Subcutaneous abdominal adipose tissue (tissue), 5 donors: ENCODE data around the gene ABHD12.

Experiments used
- H3K27ac ChIP-seq: one replicate; pipeline ENCODE4 v1.7.0; 2013; ENCODE audit warnings: low read depth, mild to moderate bottlenecking, inconsistent platforms, low read length, moderate library complexity
- H3K27me3 ChIP-seq, 5 donors: one replicate each; pipeline ENCODE4 v1.7.0; 2013; ENCODE audit warnings: low read length in 5 of 5, inconsistent platforms in 1 of 5; ENCODE audit not compliant: control insufficient read depth in 5 of 5, insufficient read depth in 4 of 5
- H3K36me3 ChIP-seq, 5 donors: one replicate each; pipeline ENCODE4 v1.7.0; 2013; ENCODE audit warnings: low read length in 5 of 5; ENCODE audit not compliant: control insufficient read depth in 5 of 5, insufficient read depth in 5 of 5
- H3K4me1 ChIP-seq, 5 donors: one replicate each; pipeline ENCODE4 v1.7.0; 2013; ENCODE audit warnings: low read length in 5 of 5, mild to moderate bottlenecking in 3 of 5, moderate library complexity in 1 of 5; ENCODE audit not compliant: control insufficient read depth in 5 of 5, insufficient read depth in 5 of 5
- H3K4me3 ChIP-seq, 5 donors: one replicate each; pipeline ENCODE4 v1.7.0; 2013; ENCODE audit warnings: low read length in 5 of 5, low read depth in 1 of 5
- H3K9ac ChIP-seq, 5 donors: one replicate each; pipeline ENCODE4 v1.7.0; 2013; ENCODE audit warnings: low read length in 5 of 5, mild to moderate bottlenecking in 4 of 5, moderate library complexity in 3 of 5
- H3K9me3 ChIP-seq, 5 donors: one replicate each; pipeline ENCODE4 v1.7.0; 2013; ENCODE audit warnings: low read length in 5 of 5; ENCODE audit not compliant: control insufficient read depth in 5 of 5
- donor health status: healthy.
- donor health status: healthy.
- donor health status: healthy.
- donor health status: healthy.
- donor health status: healthy.

ABHD12 gene

DNA sequence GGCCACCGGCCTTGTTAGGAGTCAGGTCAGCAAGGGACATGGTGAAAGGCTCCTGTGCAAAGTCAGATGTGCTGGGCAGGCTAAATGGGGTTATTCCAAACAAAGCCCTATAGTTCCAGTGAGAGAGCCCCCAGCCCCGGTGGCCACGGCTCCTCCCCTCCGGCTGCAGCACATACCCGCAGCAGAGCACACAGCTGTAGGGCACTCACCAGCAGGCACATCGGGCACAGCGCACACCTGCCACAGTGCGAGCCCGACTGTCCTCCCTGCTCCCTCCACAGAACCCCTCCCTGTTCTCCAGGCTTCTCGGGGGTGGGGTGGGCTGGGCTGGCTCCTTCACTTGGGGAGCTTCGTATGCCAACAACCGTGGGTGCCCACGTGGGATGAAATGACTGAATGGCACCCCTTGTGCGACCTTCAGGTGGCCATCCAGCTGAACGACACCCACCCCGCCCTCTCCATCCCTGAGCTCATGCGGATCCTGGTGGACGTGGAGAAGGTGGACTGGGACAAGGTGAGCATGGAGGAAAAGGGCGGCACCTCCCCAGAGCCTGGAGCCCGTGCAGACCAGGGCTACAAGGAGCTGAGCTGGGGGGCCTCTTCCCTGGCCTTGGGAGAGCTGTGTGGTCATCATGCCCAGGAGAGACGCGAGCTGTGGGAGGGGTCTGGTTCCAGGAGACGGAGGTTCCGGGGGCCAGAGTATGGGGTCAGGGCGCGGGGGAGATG, 111.8 kb downstream of the ABHD12 start:
- no peaks in the 10 kb centered on the region for H3K9me3 ChIP-seq
- no peak overlapping the region for H3K4me3 ChIP-seq
- no peak overlapping the region for H3K27ac ChIP-seq
- H3K4me1 ChIP-seq = peaks cover 0 to 8% (median 6%) of the 10 kb centered on the region in 5 donors
- no peak overlapping the region for H3K9ac ChIP-seq
- H3K27me3 ChIP-seq = no peaks in the 10 kb centered on the region
- H3K36me3 ChIP-seq = peaks cover 0 to 98% (median 94%) of the 10 kb centered on the region in 5 donors

- Histone ChIP-seq H3K9me3 (no peaks in the 10 kb centered on the region), H3K4me3 (no peak overlapping the region), H3K27ac (no peak overlapping the region), H3K4me1 (peaks cover 2 to 16% (median 13%) of the 10 kb centered on the region in 5 donors), H3K9ac (no peak overlapping the region), H3K27me3 (no peaks in the 10 kb centered on the region), H3K36me3 (peaks cover 0 to 95% (median 91%) of the 10 kb centered on the region in 5 donors)
Measured at GRCh38 chr20:25277941-25278521, 112.6 kb downstream of the ABHD12 start.

- Histone ChIP-seq H3K27me3 (no peaks in the 10 kb centered on the region), H3K9me3 (no peaks in the 10 kb centered on the region), H3K4me1 (peaks cover 2 to 24% (median 20%) of the 10 kb centered on the region in 5 donors), H3K9ac (no peak overlapping the region), H3K36me3 (peaks cover 0 to 95% (median 90%) of the 10 kb centered on the region in 5 donors), H3K27ac (no peak overlapping the region), H3K4me3 (no peak overlapping the region)
Measured at GRCh38 chr20:25277051-25277801, 113.4 kb downstream of the ABHD12 start.

DNA sequence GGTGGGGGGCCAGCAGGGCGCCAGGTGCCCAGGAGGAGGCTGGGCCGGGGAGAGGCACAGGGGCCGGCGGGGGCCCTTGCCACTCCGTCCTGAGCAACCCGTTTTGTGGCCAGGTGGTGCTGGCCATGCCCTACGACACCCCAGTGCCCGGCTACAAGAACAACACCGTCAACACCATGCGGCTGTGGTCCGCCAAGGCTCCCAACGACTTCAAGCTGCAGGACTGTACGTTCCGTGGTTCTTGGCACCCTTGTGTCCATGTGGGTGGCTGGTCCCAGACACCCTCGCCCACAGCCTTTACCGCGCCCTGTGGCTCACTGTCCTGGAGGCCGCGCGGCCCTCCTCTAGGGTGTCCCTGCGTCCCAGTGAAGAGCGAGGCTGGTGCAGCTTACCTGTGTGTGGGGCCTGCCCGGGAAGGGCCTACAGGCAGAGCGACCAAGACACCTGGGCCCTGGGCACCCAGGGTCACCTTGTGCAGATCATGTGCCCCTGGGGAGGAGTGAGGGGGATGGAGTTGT, 114.0 kb downstream of the ABHD12 start:
- Histone ChIP-seq H3K9me3 (no peaks in the 10 kb centered on the region), H3K36me3 (peaks cover 0 to 95% (median 90%) of the 10 kb centered on the region in 5 donors), H3K4me3 (no peak overlapping the region), H3K4me1 (peaks cover 2 to 26% (median 20%) of the 10 kb centered on the region in 5 donors), H3K27me3 (no peaks in the 10 kb centered on the region), H3K9ac (no peak overlapping the region), H3K27ac (no peak overlapping the region)

DNA sequence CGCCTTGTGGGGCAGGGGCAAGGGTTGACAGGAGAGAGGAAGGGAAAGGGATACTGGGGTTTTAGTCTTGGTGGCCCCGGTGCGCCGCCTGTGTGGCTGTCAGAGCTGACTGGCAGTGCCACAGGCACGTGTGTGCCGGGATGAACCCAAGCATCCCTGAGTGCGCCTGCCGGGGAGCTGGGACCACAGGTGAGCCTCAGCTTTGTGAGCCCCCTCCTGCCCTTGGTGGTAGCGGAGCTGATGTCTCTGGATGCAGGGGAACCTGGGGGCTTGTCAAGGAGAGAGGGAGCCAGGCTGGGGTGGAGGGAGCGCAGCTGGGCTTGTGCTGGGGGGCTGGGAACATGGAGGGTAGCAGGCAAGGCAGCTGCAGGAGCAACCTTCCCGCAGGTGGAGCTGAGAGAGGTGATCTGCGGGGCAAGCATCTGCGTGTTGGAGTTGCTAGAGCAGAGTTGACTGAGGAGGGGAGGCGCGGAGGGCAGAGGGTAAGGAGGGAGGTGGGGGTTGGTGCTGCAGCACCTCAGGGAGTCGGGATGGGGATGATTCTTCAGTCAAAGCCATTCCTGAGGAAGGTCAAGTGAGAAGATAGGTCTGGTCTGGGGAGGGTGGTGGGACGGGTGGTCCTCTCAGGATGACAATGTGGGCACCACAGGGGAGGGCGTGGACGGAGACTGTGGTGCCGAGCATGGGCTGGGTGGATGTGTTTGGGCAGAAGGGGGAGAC, 114.7 kb downstream of the ABHD12 start:
- Histone ChIP-seq H3K27ac (no peak overlapping the region), H3K9ac (no peak overlapping the region), H3K9me3 (no peaks in the 10 kb centered on the region), H3K4me1 (peaks cover 2 to 26% (median 20%) of the 10 kb centered on the region in 5 donors), H3K36me3 (peaks cover 0 to 95% (median 90%) of the 10 kb centered on the region in 5 donors), H3K4me3 (no peak overlapping the region), H3K27me3 (no peaks in the 10 kb centered on the region)

GRCh38 chr20:25274891-25275812, 115.5 kb downstream of the ABHD12 start:
- Histone ChIP-seq H3K27me3 (no peaks in the 10 kb centered on the region), H3K4me3 (no peak overlapping the region), H3K9ac (no peak overlapping the region), H3K27ac (no peak overlapping the region), H3K9me3 (no peaks in the 10 kb centered on the region), H3K36me3 (peaks cover 0 to 94% (median 89%) of the 10 kb centered on the region in 5 donors), H3K4me1 (peaks cover 2 to 26% (median 20%) of the 10 kb centered on the region in 5 donors)

DNA sequence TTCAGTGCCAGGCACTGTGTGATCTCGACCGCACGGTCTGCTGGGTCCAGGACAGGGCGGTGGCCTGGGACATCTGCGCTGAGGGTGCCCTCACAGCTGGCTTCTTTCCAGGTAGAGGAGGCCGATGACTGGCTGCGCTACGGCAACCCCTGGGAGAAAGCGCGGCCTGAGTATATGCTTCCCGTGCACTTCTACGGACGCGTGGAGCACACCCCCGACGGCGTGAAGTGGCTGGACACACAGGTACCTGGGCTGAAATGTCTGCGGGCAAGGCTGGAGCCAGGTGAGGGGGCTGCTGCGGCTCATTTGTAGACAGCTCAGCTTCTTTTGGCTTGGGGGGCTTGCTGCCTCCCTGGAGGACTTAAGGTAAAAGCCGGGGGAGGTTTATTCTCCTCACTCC, 116.2 kb downstream of the ABHD12 start:
- Histone ChIP-seq H3K27ac (no peak overlapping the region), H3K27me3 (no peaks in the 10 kb centered on the region), H3K4me1 (peaks cover 2 to 26% (median 20%) of the 10 kb centered on the region in 5 donors), H3K9ac (no peak overlapping the region), H3K4me3 (no peak overlapping the region), H3K36me3 (peaks cover 0 to 92% (median 87%) of the 10 kb centered on the region in 5 donors), H3K9me3 (no peaks in the 10 kb centered on the region)

- Histone ChIP-seq H3K4me3 (peak overlapping the region in 1 of 5 donors; percentile 6), H3K9me3 (no peaks in the 10 kb centered on the region), H3K4me1 (peaks cover 2 to 26% (median 20%) of the 10 kb centered on the region in 5 donors), H3K27ac (peak overlapping the region; percentile 50), H3K27me3 (no peaks in the 10 kb centered on the region), H3K36me3 (peaks cover 0 to 90% (median 85%) of the 10 kb centered on the region in 5 donors), H3K9ac (peak overlapping the region in 1 of 5 donors; percentile 10)
Measured at GRCh38 chr20:25273541-25274358, 116.9 kb downstream of the ABHD12 start.
